ENCODE results near the gene SAXO1. TPM values are rescaled to one million over a fixed set of nuclear protein-coding genes. Genes with fewer than 3 reads are reported as not detected.

SAXO1 gene
- total RNA-seq, 5 donors from 2014 or later (not counting 1 experiment from before 2014, with no cell fraction given): 0.19 to 0.79 (median 0.41) TPM; not detected in 1

GRCh38 chr9:18920141-18921084 lies 112.6 kb downstream of the SAXO1 start:
- Histone ChIP-seq H3K27me3 (replicated peaks in 1 of 2; ENCODE audit: control insufficient read depth in 2 of 2, extremely low read depth in 1 of 2, insufficient read depth in 2 of 2, low read length in 1 of 2) (peaks cover 0 to 5% of the 10 kb centered on the region in 2 experiments), H3K9me3 (no peaks in the 10 kb centered on the region), H3K4me3 (ENCODE audit: control insufficient read depth in 1 of 2, extremely low read depth in 1 of 2, low read length in 1 of 2) (no peak overlapping the region), H3K36me3 (ENCODE audit: control insufficient read depth in 2 of 2, extremely low read depth in 1 of 2, insufficient read depth in 1 of 2, low read length in 1 of 2) (no peaks in the 10 kb centered on the region), H3K27ac (ENCODE audit: low read length) (no peak overlapping the region), H3K4me1 (ENCODE audit: control insufficient read depth in 1 of 2, extremely low read depth in 1 of 2, insufficient read depth in 2 of 2, low read length in 2 of 2) (no peaks in the 10 kb centered on the region)
- no peak overlapping the region for H3K27ac Mint-ChIP-seq
- H3K36me3 Mint-ChIP-seq: no peaks in the 10 kb centered on the region
- H3K27me3 Mint-ChIP-seq: peaks cover 0 to 3% of the 10 kb centered on the region in 2 donors
- DNase-seq: no peak
- ChIA-PET CTCF (no interaction called here), POLR2A (no interaction called here)
- WGBS (ENCODE audit: insufficient coverage): 64% methylated on average over 4 of the region's 4 CpGs
- no peak for ATAC-seq (replicated peaks in 1 of 4)
- H3K4me1 Mint-ChIP-seq: no peaks in the 10 kb centered on the region
- no peaks in the 10 kb centered on the region for H3K9me3 Mint-ChIP-seq
- no peak overlapping the region for H3K4me3 Mint-ChIP-seq

- Mint-ChIP-seq H3K27me3 (peaks cover 6 to 13% of the 10 kb centered on the region in 2 donors), H3K4me3 (no peak overlapping the region), H3K9me3 (no peaks in the 10 kb centered on the region), H3K4me1 (no peaks in the 10 kb centered on the region), H3K27ac (no peak overlapping the region), H3K36me3 (no peaks in the 10 kb centered on the region)
- ChIA-PET POLR2A (no interaction called here), CTCF (no interaction called here)
- DNase-seq (no peak), ATAC-seq (replicated peaks in 1 of 4) (no peak)
- Histone ChIP-seq H3K4me1 (ENCODE audit: control insufficient read depth in 1 of 2, extremely low read depth in 1 of 2, insufficient read depth in 2 of 2, low read length in 2 of 2) (peaks cover 0 to 13% of the 10 kb centered on the region in 2 experiments), H3K27me3 (replicated peaks in 1 of 2; ENCODE audit: control insufficient read depth in 2 of 2, extremely low read depth in 1 of 2, insufficient read depth in 2 of 2, low read length in 1 of 2) (peaks cover 0 to 24% of the 10 kb centered on the region in 2 experiments), H3K9me3 (no peaks in the 10 kb centered on the region), H3K36me3 (ENCODE audit: control insufficient read depth in 2 of 2, extremely low read depth in 1 of 2, insufficient read depth in 1 of 2, low read length in 1 of 2) (no peaks in the 10 kb centered on the region), H3K27ac (ENCODE audit: low read length) (no peak overlapping the region), H3K4me3 (ENCODE audit: control insufficient read depth in 1 of 2, extremely low read depth in 1 of 2, low read length in 1 of 2) (no peak overlapping the region)
- 100% methylated on average over 1 of the region's 9 CpGs for WGBS (ENCODE audit: insufficient coverage)
Measured at GRCh38 chr9:18911714-18912342, 121.2 kb downstream of the SAXO1 start.

- Histone ChIP-seq H3K27ac (ENCODE audit: low read length) (no peak overlapping the region), H3K27me3 (replicated peaks in 1 of 2; ENCODE audit: control insufficient read depth in 2 of 2, extremely low read depth in 1 of 2, insufficient read depth in 2 of 2, low read length in 1 of 2) (peaks cover 0 to 28% of the 10 kb centered on the region in 2 experiments), H3K4me1 (ENCODE audit: control insufficient read depth in 1 of 2, extremely low read depth in 1 of 2, insufficient read depth in 2 of 2, low read length in 2 of 2) (peaks cover 0 to 13% of the 10 kb centered on the region in 2 experiments), H3K36me3 (ENCODE audit: control insufficient read depth in 2 of 2, extremely low read depth in 1 of 2, insufficient read depth in 1 of 2, low read length in 1 of 2) (no peaks in the 10 kb centered on the region), H3K4me3 (ENCODE audit: control insufficient read depth in 1 of 2, extremely low read depth in 1 of 2, low read length in 1 of 2) (no peak overlapping the region), H3K9me3 (no peaks in the 10 kb centered on the region)
- Mint-ChIP-seq H3K27ac (no peak overlapping the region), H3K27me3 (peaks cover 6 to 13% of the 10 kb centered on the region in 2 donors), H3K4me3 (no peak overlapping the region), H3K36me3 (no peaks in the 10 kb centered on the region), H3K9me3 (no peaks in the 10 kb centered on the region), H3K4me1 (no peaks in the 10 kb centered on the region)
- WGBS (ENCODE audit: insufficient coverage): 25% methylated on average over 2 of the region's 6 CpGs
- DNase-seq (no peak), ATAC-seq (replicated peaks in 1 of 4) (no peak)
- POLR2A ChIA-PET: no interaction called here
- CTCF ChIA-PET: no interaction called here
Measured at GRCh38 chr9:18910916-18911315, 122.1 kb downstream of the SAXO1 start.

- no peak for DNase-seq
- ATAC-seq (replicated peaks in 1 of 4): no peak
- Mint-ChIP-seq H3K36me3 (no peaks in the 10 kb centered on the region), H3K27me3 (peaks cover 6 to 13% of the 10 kb centered on the region in 2 donors), H3K9me3 (no peaks in the 10 kb centered on the region), H3K27ac (no peak overlapping the region), H3K4me3 (no peak overlapping the region), H3K4me1 (no peaks in the 10 kb centered on the region)
- H3K9me3 ChIP-seq: no peaks in the 10 kb centered on the region
- H3K27me3 ChIP-seq (replicated peaks in 1 of 2; ENCODE audit: control insufficient read depth in 2 of 2, extremely low read depth in 1 of 2, insufficient read depth in 2 of 2, low read length in 1 of 2): peaks cover 0 to 28% of the 10 kb centered on the region in 2 experiments
- CTCF ChIA-PET: interaction anchor here in 1 of 2 donors (0.5 kb wide), 1 partner anchor 209 kb away, joined by 3 read pairs; no protein-coding TSS in a partner anchor
- H3K4me3 ChIP-seq (ENCODE audit: control insufficient read depth in 1 of 2, extremely low read depth in 1 of 2, low read length in 1 of 2): no peak overlapping the region
- POLR2A ChIA-PET: no interaction called here
- no peaks in the 10 kb centered on the region for H3K36me3 ChIP-seq (ENCODE audit: control insufficient read depth in 2 of 2, extremely low read depth in 1 of 2, insufficient read depth in 1 of 2, low read length in 1 of 2)
- WGBS (ENCODE audit: insufficient coverage): no CpG with 5 or more reads among the region's 2 CpGs
- peaks cover 0 to 13% of the 10 kb centered on the region in 2 experiments for H3K4me1 ChIP-seq (ENCODE audit: control insufficient read depth in 1 of 2, extremely low read depth in 1 of 2, insufficient read depth in 2 of 2, low read length in 2 of 2)
- no peak overlapping the region for H3K27ac ChIP-seq (ENCODE audit: low read length)
Measured at GRCh38 chr9:18910435-18910834, 122.6 kb downstream of the SAXO1 start.

DNA sequence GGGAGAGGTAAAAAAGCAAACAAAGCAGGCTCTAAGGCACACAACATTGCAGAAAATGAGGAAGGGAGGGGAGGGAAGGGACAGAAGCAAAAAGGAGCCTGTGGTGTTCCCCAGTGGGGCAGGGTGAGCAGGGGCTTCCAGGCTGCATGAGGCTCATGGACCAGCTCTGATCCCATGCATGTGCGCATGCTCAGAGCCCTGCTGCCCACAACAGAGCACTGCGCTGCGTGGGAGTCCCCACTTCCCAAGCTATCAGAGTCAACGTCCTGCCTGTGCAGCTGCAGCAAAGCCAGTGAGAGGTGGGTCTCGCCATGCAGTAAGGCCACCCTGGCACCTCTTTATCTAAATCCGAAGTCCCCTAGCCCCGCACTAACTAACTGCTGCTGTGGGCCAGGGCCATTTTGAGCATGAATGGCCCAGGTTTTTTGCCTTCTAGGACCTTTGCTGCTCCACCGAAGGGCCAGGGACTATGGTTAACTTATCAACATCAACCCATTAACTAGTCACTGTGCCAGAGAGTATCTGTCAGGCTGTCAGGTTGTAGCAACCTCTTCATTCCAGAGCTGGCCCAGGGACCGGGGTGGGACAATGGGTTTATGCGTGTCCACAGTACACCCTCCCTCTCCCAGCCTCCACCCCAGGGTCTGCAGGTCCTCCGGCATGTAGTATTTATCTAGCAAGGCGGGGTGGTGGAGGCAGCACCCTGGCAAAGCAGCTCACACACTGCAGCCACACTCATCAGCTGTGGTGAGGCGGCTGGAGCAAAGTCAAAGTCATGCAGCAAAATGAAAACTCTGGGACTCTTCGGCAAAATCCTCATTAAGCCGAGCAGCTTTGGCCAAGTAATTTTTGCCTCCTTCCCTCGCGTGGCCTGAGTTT lies 123.6 kb downstream of the SAXO1 start:
- Histone ChIP-seq H3K9me3 (no peaks in the 10 kb centered on the region), H3K36me3 (ENCODE audit: control insufficient read depth in 2 of 2, extremely low read depth in 1 of 2, insufficient read depth in 1 of 2, low read length in 1 of 2) (no peaks in the 10 kb centered on the region), H3K27me3 (replicated peaks in 1 of 2; ENCODE audit: control insufficient read depth in 2 of 2, extremely low read depth in 1 of 2, insufficient read depth in 2 of 2, low read length in 1 of 2) (peaks cover 0 to 28% of the 10 kb centered on the region in 2 experiments), H3K4me1 (ENCODE audit: control insufficient read depth in 1 of 2, extremely low read depth in 1 of 2, insufficient read depth in 2 of 2, low read length in 2 of 2) (peaks cover 0 to 13% of the 10 kb centered on the region in 2 experiments), H3K4me3 (ENCODE audit: control insufficient read depth in 1 of 2, extremely low read depth in 1 of 2, low read length in 1 of 2) (no peak overlapping the region), H3K27ac (ENCODE audit: low read length) (no peak overlapping the region)
- ChIA-PET POLR2A (no interaction called here), CTCF (no interaction called here)
- Mint-ChIP-seq H3K4me3 (no peak overlapping the region), H3K27me3 (peaks cover 6 to 13% of the 10 kb centered on the region in 2 donors), H3K9me3 (no peaks in the 10 kb centered on the region), H3K4me1 (no peaks in the 10 kb centered on the region), H3K27ac (no peak overlapping the region), H3K36me3 (no peaks in the 10 kb centered on the region)
- ATAC-seq (replicated peaks in 1 of 4) (no peak), DNase-seq (no peak)
- WGBS (ENCODE audit: insufficient coverage): 87% methylated on average over 12 of the region's 17 CpGs
